AG04449 (cell line): ENCODE results near the gene HPSE2.
A peak's percentile ranks its signal among the peaks of the same experiment; 100 is the strongest.

Experiments
- CTCF ChIA-PET: fragments of 350-600 bp; formaldehyde crosslinking; extraction: SDS; loops from one replicate; lab custom pipeline; 2021; ENCODE audit warnings: antibody characterized with exemption; lab: Yijun Ruan, JAX
- POLR2A ChIA-PET: fragments of 400-600, 350-600 bp; formaldehyde crosslinking; extraction: SDS; loops from one replicate; lab custom pipeline; 2020; ENCODE audit warnings: antibody characterized with exemption, inconsistent platforms; lab: Yijun Ruan, JAX
- DNase-seq: peaks from one replicate; pipeline ENCODE4 v3.0.0-alpha.2; 2010; ENCODE audit warnings: low read depth, low spot score
- H3K4me3 ChIP-seq: 2 replicates; pipeline ENCODE4 v1.5.1; 2011; ENCODE audit warnings: low read depth, mild to moderate bottlenecking, control low read depth, low read length
- TF ChIP-seq, protein P1 (sequence below): IDR thresholded peaks from one replicate; pipeline ENCODE4 v1.5.1; 2011; ENCODE audit warnings: mild to moderate bottlenecking, moderate library complexity, low read length, control low read depth, inconsistent platforms; ENCODE audit not compliant: insufficient read depth; ENCODE audit errors: missing control alignments

The HPSE2 gene

DNA sequence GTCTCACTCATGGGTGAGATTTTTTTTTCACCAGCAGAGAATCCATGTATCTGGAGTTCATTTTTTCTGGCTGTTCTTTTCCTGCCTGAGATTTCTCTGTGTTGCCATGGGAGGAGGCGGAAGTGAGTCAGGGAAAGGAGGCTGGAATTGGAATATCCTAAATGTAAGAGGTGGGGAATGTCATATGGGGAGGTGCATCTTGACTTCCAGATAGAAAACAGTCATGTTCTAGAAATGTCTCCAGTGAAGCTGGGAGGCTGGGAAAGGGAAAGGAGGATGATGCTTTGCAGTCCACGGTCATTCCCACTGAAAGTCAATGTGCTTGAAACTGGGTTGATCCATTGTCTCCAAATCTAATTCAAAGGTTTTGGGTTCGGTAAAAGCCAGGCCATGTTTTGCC lies 749.2 kb downstream of the HPSE2 start:
- peak; percentile 29 for DNase-seq
- CTCF ChIA-PET, result no interaction called here
- POLR2A ChIA-PET, result interaction anchor here (1.0 kb wide), 1 partner anchor 8 kb away, joined by 3 read pairs; no protein-coding TSS in a partner anchor
- H3K4me3 ChIP-seq, result no peak overlapping the region
- TF ChIP-seq, protein P1, sequence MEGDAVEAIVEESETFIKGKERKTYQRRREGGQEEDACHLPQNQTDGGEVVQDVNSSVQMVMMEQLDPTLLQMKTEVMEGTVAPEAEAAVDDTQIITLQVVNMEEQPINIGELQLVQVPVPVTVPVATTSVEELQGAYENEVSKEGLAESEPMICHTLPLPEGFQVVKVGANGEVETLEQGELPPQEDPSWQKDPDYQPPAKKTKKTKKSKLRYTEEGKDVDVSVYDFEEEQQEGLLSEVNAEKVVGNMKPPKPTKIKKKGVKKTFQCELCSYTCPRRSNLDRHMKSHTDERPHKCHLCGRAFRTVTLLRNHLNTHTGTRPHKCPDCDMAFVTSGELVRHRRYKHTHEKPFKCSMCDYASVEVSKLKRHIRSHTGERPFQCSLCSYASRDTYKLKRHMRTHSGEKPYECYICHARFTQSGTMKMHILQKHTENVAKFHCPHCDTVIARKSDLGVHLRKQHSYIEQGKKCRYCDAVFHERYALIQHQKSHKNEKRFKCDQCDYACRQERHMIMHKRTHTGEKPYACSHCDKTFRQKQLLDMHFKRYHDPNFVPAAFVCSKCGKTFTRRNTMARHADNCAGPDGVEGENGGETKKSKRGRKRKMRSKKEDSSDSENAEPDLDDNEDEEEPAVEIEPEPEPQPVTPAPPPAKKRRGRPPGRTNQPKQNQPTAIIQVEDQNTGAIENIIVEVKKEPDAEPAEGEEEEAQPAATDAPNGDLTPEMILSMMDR, result no peak

DNA sequence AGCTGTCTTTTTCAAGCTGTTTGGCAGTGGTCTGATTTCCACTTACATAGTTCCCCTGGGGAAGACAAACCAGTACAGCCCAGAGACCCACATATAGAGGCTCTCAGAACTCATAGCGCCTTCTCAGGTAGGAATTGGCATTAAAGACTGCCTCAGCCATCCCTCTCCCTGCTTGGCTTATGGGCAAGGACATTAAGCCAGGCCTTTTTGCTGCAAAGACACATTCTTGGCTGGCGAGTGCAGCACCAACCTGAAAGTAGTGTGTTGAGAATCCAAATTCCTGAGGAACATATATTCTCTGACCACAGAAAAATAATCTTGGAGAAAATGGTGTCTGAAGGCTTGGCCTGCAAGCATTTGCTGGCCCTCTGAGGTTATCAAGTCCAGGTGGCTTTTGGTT lies 749.7 kb downstream of the HPSE2 start:
- ChIA-PET CTCF (no interaction called here), POLR2A (interaction anchor here (1.0 kb wide), 1 partner anchor 8 kb away, joined by 3 read pairs; no protein-coding TSS in a partner anchor)
- H3K4me3 ChIP-seq, result no peak overlapping the region
- no peak for DNase-seq
- TF ChIP-seq, protein P1, result no peak

DNA sequence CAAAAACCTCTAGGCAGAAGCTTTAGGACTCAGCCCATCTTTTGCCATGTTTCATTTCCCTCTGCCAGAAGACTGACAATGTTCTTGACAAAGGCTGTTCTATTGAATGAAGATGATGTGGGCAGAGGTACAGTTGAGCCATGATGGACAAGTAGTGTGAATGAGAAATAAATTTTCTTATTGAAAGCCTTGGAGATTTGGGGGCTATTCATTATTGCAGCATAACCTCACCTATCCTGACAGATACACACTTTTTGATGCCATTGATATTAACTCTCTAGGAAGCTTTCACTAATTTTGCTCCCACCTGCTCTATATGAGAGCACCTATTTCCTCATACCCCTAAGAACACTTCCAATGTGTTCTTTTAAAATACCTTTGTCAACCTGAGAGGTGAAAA lies 752.0 kb downstream of the HPSE2 start:
- DNase-seq, result no peak
- no peak overlapping the region for H3K4me3 ChIP-seq
- ChIA-PET POLR2A (no interaction called here), CTCF (no interaction called here)
- TF ChIP-seq, protein P1, result no peak

DNA sequence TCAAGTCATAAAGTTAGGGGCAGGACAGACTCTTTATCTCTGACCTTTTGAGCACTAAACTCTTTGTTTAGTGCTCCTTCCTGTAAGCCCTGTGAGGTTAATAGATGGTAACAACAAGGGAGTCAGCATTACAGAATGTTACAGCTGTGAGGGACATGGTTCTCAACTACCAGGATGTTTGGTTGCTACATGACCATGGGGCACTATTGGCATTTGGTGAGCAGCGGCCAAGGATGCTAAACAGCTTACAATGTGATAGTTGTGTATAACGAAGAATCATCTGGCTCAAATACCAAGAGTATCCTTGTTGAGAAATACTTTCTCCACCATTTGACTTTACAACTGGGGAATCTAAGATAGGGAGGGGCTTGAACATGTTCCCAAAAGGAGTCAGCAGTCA lies 753.6 kb downstream of the HPSE2 start:
- no peak overlapping the region for H3K4me3 ChIP-seq
- POLR2A ChIA-PET, result no interaction called here
- CTCF ChIA-PET, result interaction anchor here (1.6 kb wide), 1 partner anchor 15 kb away, joined by 9 read pairs; no protein-coding TSS in a partner anchor
- TF ChIP-seq, protein P1, result no peak
- DNase-seq, result no peak

DNA sequence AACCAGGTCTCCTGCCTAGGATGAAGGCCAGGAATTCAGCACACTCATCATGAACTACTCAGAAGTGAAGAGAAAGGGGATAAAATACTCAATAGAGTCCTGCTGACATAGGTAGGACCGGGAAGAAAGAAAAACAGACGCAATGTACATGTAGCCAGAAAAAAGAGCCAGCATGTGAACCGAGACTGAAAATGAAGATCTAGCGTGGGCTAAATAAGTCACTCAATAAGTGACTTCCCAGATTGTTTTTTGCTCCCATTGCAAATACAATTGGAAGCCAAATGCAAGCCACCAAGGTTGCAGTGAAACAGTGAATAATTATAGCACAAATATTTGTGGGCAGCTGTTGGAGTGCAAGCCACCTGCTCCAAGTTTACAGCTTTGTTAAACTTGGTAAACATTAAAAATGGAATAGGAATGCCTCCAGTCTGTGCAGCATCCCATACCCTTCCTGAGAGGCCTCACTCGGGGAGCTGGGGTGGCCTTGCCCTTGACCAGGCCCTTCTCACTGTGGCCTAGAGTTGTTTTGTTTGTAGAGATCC lies 754.2 kb downstream of the HPSE2 start:
- ChIA-PET CTCF (interaction anchor here (1.6 kb wide), 1 partner anchor 14 kb away, joined by 9 read pairs; no protein-coding TSS in a partner anchor), POLR2A (no interaction called here)
- no peak overlapping the region for H3K4me3 ChIP-seq
- DNase-seq, result no peak
- TF ChIP-seq, protein P1, result no peak

DNA sequence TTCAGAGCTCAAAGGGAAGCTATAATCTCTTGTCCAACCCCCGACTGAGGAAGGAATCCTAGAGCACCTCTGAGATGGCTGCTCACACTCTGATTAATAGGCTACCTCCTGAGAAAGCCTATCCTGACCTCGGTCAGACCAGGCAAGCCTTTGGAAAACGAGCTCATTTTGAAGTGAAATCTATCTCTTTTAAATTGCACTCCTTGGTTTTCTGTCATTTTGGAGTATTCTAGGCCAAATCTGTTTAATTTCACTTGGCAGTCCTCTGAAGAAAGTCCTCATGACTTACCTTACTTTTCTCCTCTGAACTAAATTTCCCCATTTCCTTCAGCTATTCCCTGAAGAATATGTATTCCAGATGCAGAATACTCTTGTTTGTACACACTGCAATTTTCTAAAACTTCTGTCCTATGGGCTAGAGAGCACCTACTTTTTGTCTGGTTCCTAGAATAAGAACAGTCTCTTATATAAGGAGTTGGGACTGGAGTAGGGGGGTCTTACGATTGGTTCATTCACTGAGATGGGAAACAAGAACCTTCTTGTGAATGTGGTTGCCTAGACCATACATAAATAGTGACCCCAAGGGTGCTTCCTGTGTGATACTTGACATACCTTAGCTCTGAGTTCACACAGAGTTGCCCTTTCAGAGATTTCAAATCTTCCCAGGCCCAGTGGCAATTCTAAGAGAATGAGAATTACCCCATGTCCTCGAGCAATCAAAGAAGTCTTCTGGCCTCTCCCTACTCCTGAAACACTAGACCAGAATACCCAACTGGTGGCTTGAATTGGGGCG lies 757.0 kb downstream of the HPSE2 start:
- ChIA-PET POLR2A (interaction anchor here (1.0 kb wide), 1 partner anchor 8 kb away, joined by 3 read pairs; no protein-coding TSS in a partner anchor), CTCF (interaction anchor here (4.2 kb wide), 1 partner anchor 12 kb away, joined by 41 read pairs; no protein-coding TSS in a partner anchor)
- DNase-seq, result no peak
- H3K4me3 ChIP-seq, result no peak overlapping the region
- TF ChIP-seq, protein P1, result no peak
